Calu3 (cell line): ENCODE measurements around the gene NAPSA. TPM values are rescaled to one million over a fixed set of nuclear protein-coding genes. Genes with fewer than 3 reads are reported as not detected.

Experiments
- BruUV-seq: library from RNA; stranded (reverse); fragments of 400-500 nt; replicated peaks from 2 replicates; lab custom pipeline; 2021; lab: Mats Ljungman, UMichigan
- CTCF ChIA-PET: fragments of 300-600 bp; sonication (Branson Sonifier 250); formaldehyde crosslinking; loops from one replicate; lab custom pipeline; 2022; ENCODE audit warnings: antibody characterized with exemption; lab: Charles Lee
- DNase-seq: peaks from one replicate; pipeline ENCODE4 v3.0.0; 2022
- H3K27ac Mint-ChIP-seq: one replicate; pipeline ENCODE4 v1.8.0; 2022; ENCODE audit warnings: mixed read lengths; ENCODE audit not compliant: unreplicated experiment
- H3K27me3 Mint-ChIP-seq: one replicate; pipeline ENCODE4 v1.8.0; 2022; ENCODE audit warnings: mixed read lengths; ENCODE audit not compliant: unreplicated experiment
- H3K36me3 Mint-ChIP-seq: one replicate; pipeline ENCODE4 v1.8.0; 2022; ENCODE audit warnings: mild to moderate bottlenecking, moderate library complexity, mixed read lengths; ENCODE audit not compliant: insufficient read depth, unreplicated experiment
- H3K4me1 Mint-ChIP-seq: one replicate; pipeline ENCODE4 v1.8.0; 2022; ENCODE audit warnings: mild to moderate bottlenecking, low read depth, mixed read lengths; ENCODE audit not compliant: unreplicated experiment
- H3K4me3 Mint-ChIP-seq: one replicate; pipeline ENCODE4 v1.8.0; 2022; ENCODE audit warnings: mild to moderate bottlenecking, low read depth, moderate library complexity, mixed read lengths; ENCODE audit not compliant: unreplicated experiment
- H3K9me3 Mint-ChIP-seq: one replicate; pipeline ENCODE4 v1.8.0; 2022; ENCODE audit warnings: low read depth, mixed read lengths; ENCODE audit not compliant: unreplicated experiment
- intact Hi-C: fragments of 100-400 bp; cut with micrococcal nuclease; formaldehyde crosslinking; loops from one replicate; pipeline ENCODE4 v1.10.0; 2022; ENCODE audit not compliant: unreplicated experiment
- total RNA-seq: library from RNA; stranded (reverse); gene quantifications from 2 replicates; pipeline ENCODE4 v1.2.3, GENCODE V29; 2022
- TF ChIP-seq, protein P1 (sequence below): fragments of 200-600 bp; IDR thresholded peaks from one replicate; pipeline ENCODE4 v1.8.0; 2022; ENCODE audit warnings: antibody characterized with exemption; ENCODE audit not compliant: unreplicated experiment

The NAPSA gene
- total RNA-seq, 1 experiment from 2014 or later, result 1.9 TPM

DNA sequence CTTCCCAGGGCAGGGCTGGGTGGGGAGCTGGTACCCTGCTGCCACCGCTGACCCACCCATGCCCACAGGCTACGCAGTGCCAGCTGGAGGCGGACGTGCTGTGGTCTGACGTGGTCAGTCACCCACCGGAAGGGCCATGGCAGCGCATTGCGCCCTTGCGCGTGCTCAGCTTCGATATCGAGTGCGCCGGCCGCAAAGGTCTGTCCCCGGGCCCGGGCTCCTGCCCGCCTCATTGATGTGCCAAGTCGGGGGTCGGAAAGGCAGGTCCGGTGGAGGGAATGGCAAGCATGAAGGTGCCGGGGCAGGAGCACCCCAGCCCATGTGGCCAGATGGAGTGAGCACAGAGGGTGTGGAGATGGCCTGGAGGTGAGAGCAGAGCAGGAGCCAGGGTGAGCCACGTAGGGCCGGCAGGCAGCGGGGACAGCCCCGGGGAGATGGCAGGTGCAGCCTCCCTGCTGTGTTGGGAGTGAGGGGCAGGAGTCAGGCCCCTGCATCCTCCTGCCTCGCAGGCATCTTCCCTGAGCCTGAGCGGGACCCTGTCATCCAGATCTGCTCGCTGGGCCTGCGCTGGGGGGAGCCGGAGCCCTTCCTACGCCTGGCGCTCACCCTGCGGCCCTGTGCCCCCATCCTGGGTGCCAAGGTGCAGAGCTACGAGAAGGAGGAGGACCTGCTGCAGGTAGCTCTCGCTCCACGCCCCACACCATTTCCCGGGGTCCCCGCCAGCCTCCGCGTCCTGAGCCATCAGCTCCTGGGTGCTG, 37.3 kb upstream of the NAPSA start:
- no peak for DNase-seq
- H3K4me3 Mint-ChIP-seq, result no peak overlapping the region
- TF ChIP-seq, protein P1, sequence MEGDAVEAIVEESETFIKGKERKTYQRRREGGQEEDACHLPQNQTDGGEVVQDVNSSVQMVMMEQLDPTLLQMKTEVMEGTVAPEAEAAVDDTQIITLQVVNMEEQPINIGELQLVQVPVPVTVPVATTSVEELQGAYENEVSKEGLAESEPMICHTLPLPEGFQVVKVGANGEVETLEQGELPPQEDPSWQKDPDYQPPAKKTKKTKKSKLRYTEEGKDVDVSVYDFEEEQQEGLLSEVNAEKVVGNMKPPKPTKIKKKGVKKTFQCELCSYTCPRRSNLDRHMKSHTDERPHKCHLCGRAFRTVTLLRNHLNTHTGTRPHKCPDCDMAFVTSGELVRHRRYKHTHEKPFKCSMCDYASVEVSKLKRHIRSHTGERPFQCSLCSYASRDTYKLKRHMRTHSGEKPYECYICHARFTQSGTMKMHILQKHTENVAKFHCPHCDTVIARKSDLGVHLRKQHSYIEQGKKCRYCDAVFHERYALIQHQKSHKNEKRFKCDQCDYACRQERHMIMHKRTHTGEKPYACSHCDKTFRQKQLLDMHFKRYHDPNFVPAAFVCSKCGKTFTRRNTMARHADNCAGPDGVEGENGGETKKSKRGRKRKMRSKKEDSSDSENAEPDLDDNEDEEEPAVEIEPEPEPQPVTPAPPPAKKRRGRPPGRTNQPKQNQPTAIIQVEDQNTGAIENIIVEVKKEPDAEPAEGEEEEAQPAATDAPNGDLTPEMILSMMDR, result no peak
- CTCF ChIA-PET, result no interaction called here
- H3K4me1 Mint-ChIP-seq, result no peaks in the 10 kb centered on the region
- H3K27me3 Mint-ChIP-seq, result no peaks in the 10 kb centered on the region
- no peaks in the 10 kb centered on the region for H3K9me3 Mint-ChIP-seq
- H3K36me3 Mint-ChIP-seq, result peaks cover 31% of the 10 kb centered on the region
- H3K27ac Mint-ChIP-seq, result no peak overlapping the region
- BruUV-seq, result no TSS peak
- intact Hi-C loops, result no loop called here

DNA sequence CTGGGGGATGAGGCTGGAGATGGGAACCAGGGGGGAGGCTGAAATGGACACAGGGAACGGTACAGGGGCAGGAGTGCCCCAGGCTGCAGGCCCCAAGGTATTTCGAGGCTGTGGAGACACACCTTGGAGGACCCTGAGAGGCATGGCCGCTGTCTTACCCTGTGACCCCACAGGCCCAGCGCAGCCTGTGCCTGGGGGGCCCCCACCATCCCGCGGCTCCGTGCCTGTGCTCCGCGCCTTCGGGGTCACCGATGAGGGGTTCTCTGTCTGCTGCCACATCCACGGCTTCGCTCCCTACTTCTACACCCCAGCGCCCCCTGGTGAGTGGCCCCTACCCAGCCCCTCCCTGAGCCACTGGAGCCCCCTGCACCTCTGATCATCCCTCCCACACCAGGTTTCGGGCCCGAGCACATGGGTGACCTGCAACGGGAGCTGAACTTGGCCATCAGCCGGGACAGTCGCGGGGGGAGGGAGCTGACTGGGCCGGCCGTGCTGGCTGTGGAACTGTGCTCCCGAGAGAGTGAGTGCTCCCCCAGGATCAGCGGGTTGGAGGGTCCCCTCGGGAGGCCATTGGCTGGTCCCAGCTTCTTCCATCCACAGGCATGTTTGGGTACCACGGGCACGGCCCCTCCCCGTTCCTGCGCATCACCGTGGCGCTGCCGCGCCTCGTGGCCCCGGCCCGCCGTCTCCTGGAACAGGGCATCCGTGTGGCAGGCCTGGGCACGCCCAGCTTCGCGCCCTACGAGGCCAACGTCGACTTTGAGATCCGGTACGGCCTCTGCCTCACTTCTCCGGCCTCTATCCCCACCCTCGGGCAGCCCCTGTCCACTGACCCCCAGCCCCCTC, 36.4 kb upstream of the NAPSA start:
- H3K4me3 Mint-ChIP-seq, result no peak overlapping the region
- DNase-seq, result no peak
- no peak overlapping the region for H3K27ac Mint-ChIP-seq
- TF ChIP-seq, protein P1, result no peak
- no peaks in the 10 kb centered on the region for H3K9me3 Mint-ChIP-seq
- CTCF ChIA-PET, result interaction anchor here (0.6 kb wide), 1 partner anchor 507 kb away, joined by 6 read pairs; no protein-coding TSS in a partner anchor
- no TSS peak for BruUV-seq
- intact Hi-C loops, result no loop called here
- peaks cover 31% of the 10 kb centered on the region for H3K36me3 Mint-ChIP-seq
- H3K27me3 Mint-ChIP-seq, result no peaks in the 10 kb centered on the region
- H3K4me1 Mint-ChIP-seq, result no peaks in the 10 kb centered on the region

DNA sequence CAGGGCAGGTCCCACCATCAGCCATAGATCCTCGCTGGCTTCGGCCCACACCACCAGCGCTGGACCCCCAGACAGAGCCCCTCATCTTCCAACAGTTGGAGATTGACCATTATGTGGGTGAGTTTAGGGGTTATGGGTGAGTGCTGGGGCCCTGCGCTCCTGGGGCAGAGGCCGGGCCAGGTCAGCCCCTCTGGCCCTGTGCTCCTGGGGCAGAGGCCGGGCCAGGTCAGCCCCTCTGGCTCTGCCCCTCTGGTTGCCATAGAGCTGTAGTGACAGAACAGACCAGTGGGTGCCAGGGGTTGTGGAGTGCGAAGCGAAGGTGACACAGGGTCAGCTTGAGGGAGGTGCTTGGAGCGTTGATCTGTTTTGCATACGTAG, 33.9 kb upstream of the NAPSA start:
- no peaks in the 10 kb centered on the region for H3K27me3 Mint-ChIP-seq
- H3K4me1 Mint-ChIP-seq, result no peaks in the 10 kb centered on the region
- peaks cover 20% of the 10 kb centered on the region for H3K36me3 Mint-ChIP-seq
- no peaks in the 10 kb centered on the region for H3K9me3 Mint-ChIP-seq
- H3K4me3 Mint-ChIP-seq, result no peak overlapping the region
- no TSS peak for BruUV-seq
- intact Hi-C loops, result no loop called here
- TF ChIP-seq, protein P1, result no peak
- no peak overlapping the region for H3K27ac Mint-ChIP-seq
- CTCF ChIA-PET, result interaction anchor here (0.7 kb wide), 1 partner anchor 16 kb away, joined by 3 read pairs; no protein-coding TSS in a partner anchor
- no peak for DNase-seq

DNA sequence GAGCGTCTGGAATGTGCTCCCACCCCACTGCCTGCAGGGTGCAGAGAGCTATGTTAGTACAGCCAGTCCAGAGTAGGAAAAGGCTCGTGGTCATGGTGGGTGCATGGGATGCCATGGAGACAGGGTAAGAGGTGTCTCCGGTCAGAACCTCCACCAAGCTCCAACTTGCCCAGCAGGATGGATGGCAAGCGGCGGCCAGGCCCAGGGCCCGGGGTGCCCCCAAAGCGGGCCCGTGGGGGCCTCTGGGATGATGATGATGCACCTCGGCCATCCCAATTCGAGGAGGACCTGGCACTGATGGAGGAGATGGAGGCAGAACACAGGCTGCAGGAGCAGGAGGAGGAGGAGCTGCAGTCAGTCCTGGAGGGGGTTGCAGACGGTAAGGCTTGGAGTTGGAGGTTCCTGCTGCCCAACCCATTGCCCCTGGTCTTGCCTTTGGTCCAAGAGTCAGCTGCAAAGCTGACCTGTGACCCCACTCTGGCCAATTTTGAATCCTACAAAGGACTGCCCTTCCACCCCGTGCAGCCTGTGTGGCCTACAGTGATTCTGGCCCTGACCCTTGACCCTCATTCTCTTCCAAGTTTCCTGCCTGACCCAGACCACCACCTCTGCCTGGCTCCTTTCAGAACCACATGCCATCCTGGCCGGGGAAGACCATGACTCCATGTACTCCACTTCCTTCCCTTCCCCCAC, 33.4 kb upstream of the NAPSA start:
- CTCF ChIA-PET, result interaction anchor here (0.7 kb wide), 1 partner anchor 17 kb away, joined by 3 read pairs; no protein-coding TSS in a partner anchor
- BruUV-seq, result no TSS peak
- Mint-ChIP-seq H3K4me3 (no peak overlapping the region), H3K4me1 (no peaks in the 10 kb centered on the region), H3K36me3 (peaks cover 14% of the 10 kb centered on the region), H3K27me3 (no peaks in the 10 kb centered on the region), H3K9me3 (no peaks in the 10 kb centered on the region), H3K27ac (no peak overlapping the region)
- DNase-seq, result no peak
- intact Hi-C loops, result no loop called here
- TF ChIP-seq, protein P1, result no peak
